Measurements from ENCODE around the gene PLB1.

GRCh38 chr2:28547223-28547860, 51.5 kb downstream of the PLB1 start:
- no peak for TF ChIP-seq CTCF (IDR thresholded peaks at IDR 0.05)
- no peak for TF ChIP-seq POLR2AphosphoS5 (IDR thresholded peaks at IDR 0.05)
- TF ChIP-seq POLR2A (IDR thresholded peaks at IDR 0.05), result no peak
